ENCODE measurements around the gene RORB.

DNA sequence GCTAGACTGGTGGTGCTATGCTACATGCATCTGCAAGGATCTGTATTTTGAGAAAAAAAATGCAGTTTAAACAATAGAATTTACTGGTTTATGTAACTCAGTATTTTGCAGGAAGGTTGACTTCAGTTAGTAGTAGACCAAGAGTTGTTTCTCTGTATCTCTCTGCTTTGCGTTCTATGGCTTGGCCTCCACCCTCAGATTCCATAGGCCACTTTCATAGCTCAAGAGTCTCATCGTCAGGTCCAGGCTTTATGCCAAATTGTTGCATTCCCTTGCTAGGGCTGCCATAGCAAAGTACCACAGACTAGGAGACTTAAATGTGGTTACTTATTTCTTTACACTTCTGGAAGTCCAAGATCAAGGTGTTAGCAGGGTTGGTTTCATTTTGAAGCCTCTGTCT lies 48.1 kb upstream of the RORB start:
- TF ChIP-seq ZNF416 (CRISPR knock-in tag; IDR thresholded peaks at IDR 0.05): no peak
- no peak for TF ChIP-seq TEAD4 (CRISPR knock-in tag; IDR thresholded peaks at IDR 0.05)
- TF ChIP-seq TEAD1 (CRISPR knock-in tag; IDR thresholded peaks at IDR 0.05): no peak
- TF ChIP-seq, protein P1, sequence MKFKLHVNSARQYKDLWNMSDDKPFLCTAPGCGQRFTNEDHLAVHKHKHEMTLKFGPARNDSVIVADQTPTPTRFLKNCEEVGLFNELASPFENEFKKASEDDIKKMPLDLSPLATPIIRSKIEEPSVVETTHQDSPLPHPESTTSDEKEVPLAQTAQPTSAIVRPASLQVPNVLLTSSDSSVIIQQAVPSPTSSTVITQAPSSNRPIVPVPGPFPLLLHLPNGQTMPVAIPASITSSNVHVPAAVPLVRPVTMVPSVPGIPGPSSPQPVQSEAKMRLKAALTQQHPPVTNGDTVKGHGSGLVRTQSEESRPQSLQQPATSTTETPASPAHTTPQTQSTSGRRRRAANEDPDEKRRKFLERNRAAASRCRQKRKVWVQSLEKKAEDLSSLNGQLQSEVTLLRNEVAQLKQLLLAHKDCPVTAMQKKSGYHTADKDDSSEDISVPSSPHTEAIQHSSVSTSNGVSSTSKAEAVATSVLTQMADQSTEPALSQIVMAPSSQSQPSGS (CRISPR knock-in tag; IDR thresholded peaks at IDR 0.05; ENCODE audit: borderline replicate concordance, low read depth): no peak
- TF ChIP-seq, protein P2, sequence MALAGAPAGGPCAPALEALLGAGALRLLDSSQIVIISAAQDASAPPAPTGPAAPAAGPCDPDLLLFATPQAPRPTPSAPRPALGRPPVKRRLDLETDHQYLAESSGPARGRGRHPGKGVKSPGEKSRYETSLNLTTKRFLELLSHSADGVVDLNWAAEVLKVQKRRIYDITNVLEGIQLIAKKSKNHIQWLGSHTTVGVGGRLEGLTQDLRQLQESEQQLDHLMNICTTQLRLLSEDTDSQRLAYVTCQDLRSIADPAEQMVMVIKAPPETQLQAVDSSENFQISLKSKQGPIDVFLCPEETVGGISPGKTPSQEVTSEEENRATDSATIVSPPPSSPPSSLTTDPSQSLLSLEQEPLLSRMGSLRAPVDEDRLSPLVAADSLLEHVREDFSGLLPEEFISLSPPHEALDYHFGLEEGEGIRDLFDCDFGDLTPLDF (CRISPR knock-in tag; IDR thresholded peaks at IDR 0.05): no peak
- TF ChIP-seq, protein P3, sequence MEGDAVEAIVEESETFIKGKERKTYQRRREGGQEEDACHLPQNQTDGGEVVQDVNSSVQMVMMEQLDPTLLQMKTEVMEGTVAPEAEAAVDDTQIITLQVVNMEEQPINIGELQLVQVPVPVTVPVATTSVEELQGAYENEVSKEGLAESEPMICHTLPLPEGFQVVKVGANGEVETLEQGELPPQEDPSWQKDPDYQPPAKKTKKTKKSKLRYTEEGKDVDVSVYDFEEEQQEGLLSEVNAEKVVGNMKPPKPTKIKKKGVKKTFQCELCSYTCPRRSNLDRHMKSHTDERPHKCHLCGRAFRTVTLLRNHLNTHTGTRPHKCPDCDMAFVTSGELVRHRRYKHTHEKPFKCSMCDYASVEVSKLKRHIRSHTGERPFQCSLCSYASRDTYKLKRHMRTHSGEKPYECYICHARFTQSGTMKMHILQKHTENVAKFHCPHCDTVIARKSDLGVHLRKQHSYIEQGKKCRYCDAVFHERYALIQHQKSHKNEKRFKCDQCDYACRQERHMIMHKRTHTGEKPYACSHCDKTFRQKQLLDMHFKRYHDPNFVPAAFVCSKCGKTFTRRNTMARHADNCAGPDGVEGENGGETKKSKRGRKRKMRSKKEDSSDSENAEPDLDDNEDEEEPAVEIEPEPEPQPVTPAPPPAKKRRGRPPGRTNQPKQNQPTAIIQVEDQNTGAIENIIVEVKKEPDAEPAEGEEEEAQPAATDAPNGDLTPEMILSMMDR (IDR thresholded peaks at IDR 0.05): no peak
- no peak for TF ChIP-seq GTF2I (CRISPR knock-in tag; conservative IDR thresholded peaks at IDR 0.05)
- TF ChIP-seq SP1 (CRISPR knock-in tag; conservative IDR thresholded peaks at IDR 0.05): no peak
- TF ChIP-seq RELA (CRISPR knock-in tag; IDR thresholded peaks at IDR 0.05; ENCODE audit: borderline replicate concordance): no peak
- TF ChIP-seq, protein P4, sequence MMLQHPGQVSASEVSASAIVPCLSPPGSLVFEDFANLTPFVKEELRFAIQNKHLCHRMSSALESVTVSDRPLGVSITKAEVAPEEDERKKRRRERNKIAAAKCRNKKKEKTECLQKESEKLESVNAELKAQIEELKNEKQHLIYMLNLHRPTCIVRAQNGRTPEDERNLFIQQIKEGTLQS (CRISPR knock-in tag; conservative IDR thresholded peaks at IDR 0.05): no peak
- TF ChIP-seq, protein P5, sequence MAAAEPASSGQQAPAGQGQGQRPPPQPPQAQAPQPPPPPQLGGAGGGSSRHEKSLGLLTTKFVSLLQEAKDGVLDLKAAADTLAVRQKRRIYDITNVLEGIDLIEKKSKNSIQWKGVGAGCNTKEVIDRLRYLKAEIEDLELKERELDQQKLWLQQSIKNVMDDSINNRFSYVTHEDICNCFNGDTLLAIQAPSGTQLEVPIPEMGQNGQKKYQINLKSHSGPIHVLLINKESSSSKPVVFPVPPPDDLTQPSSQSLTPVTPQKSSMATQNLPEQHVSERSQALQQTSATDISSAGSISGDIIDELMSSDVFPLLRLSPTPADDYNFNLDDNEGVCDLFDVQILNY (CRISPR knock-in tag; IDR thresholded peaks at IDR 0.05): no peak
